DOHH2 (cell line): ENCODE data around the gene HIF1AN.

Source experiments
- H3F3A ChIP-seq: fragments of 200-600 bp; sonication (generic), shearing (Covaris generic); 2 replicates; pipeline ENCODE4 v1.6.0; 2016; ENCODE audit warnings: antibody characterized with exemption, mild to moderate bottlenecking; ENCODE audit not compliant: control insufficient read depth, insufficient read depth
- H3K27ac ChIP-seq: fragments of 200-600 bp; sonication (generic); 2 replicates; pipeline ENCODE4 v1.5.1; 2014; ENCODE audit warnings: low read depth, mild to moderate bottlenecking, low read length, moderate library complexity
- H3K27me3 ChIP-seq: fragments of 200-600 bp; sonication (generic); 2 replicates; pipeline ENCODE4 v1.6.1; 2014; ENCODE audit warnings: mild to moderate bottlenecking, low read length, mixed read lengths; ENCODE audit not compliant: control insufficient read depth
- H3K36me3 ChIP-seq: fragments of 200-600 bp; sonication (generic); 2 replicates; pipeline ENCODE4 v1.6.1; 2014; ENCODE audit warnings: mild to moderate bottlenecking, low read length, moderate library complexity, mixed read lengths; ENCODE audit not compliant: control insufficient read depth
- H3K4me1 ChIP-seq: fragments of 200-600 bp; sonication (generic); 2 replicates; pipeline ENCODE4 v1.6.1; 2014; ENCODE audit warnings: mild to moderate bottlenecking, low read length, mixed read lengths; ENCODE audit not compliant: control insufficient read depth
- H3K4me2 ChIP-seq: fragments of 200-600 bp; sonication (generic); 2 replicates; pipeline ENCODE4 v1.6.0; 2014; ENCODE audit warnings: mild to moderate bottlenecking, low read length, moderate library complexity
- H3K4me3 ChIP-seq: fragments of 200-600 bp; sonication (generic); 2 replicates; pipeline ENCODE4 v1.5.1; 2014; ENCODE audit warnings: mild to moderate bottlenecking, low read length, mixed read lengths
- H3K79me2 ChIP-seq: fragments of 200-600 bp; sonication (generic); 2 replicates; pipeline ENCODE4 v1.6.1; 2014; ENCODE audit warnings: mild to moderate bottlenecking, low read length, mixed read lengths; ENCODE audit not compliant: control insufficient read depth
- H3K9me2 ChIP-seq: fragments of 200-600 bp; sonication (generic); replicated peaks from 2 replicates; pipeline ENCODE4 v1.6.1; 2014; ENCODE audit warnings: mild to moderate bottlenecking, low read length, mixed read lengths; ENCODE audit not compliant: control insufficient read depth
- H3K9me3 ChIP-seq: fragments of 200-600 bp; sonication (generic); 2 replicates; pipeline ENCODE4 v1.6.1; 2014; ENCODE audit warnings: antibody characterized with exemption, low read length, mixed read lengths; ENCODE audit not compliant: control insufficient read depth, insufficient read depth
- H4K20me1 ChIP-seq: fragments of 200-600 bp; sonication (generic); 2 replicates; pipeline ENCODE4 v1.6.0; 2014; ENCODE audit warnings: low read depth, mild to moderate bottlenecking, antibody characterized with exemption, low read length, moderate library complexity; ENCODE audit not compliant: control insufficient read depth, insufficient read depth
- EZH2phosphoT487 ChIP-seq: fragments of 200-600 bp; sonication (generic); IDR thresholded peaks from 2 replicates; pipeline ENCODE4 v1.6.1; 2017; ENCODE audit warnings: borderline replicate concordance, mild to moderate bottlenecking, antibody characterized with exemption, low read length, moderate library complexity, mixed read lengths
- TF ChIP-seq, protein P1 (sequence below): fragments of 200-600 bp; sonication (generic); IDR thresholded peaks from one replicate; pipeline ENCODE4 v1.5.1; 2014; ENCODE audit warnings: antibody characterized with exemption, mild to moderate bottlenecking, low read depth, low read length; ENCODE audit not compliant: poor library complexity, severe bottlenecking

Gene HIF1AN

DNA sequence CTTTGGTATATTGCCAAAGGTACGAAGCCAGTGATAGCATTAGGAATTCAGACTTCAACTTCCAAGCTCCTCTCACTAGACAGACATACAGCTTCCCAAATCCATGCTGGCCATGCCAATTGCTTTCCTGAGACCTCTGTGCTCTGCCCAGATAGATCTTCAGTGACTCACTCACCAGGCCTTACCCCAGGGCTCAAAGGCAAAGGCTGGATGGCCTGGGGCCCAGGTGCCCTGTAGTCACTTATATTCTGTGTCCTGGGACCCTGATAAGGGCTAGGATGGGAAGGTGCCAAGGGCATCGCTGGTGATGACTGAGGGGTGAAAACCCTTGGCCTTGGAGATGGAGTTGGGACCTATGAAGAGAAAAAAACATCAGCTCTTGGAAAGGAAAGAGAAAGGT, 45.2 kb upstream of the HIF1AN start:
- Histone ChIP-seq H3K9me3 (no peaks in the 10 kb centered on the region), H4K20me1 (no peaks in the 10 kb centered on the region), H3K79me2 (no peaks in the 10 kb centered on the region), H3K4me3 (no peak overlapping the region), H3F3A (no peaks in the 10 kb centered on the region), H3K4me1 (no peaks in the 10 kb centered on the region), H3K27me3 (no peaks in the 10 kb centered on the region), H3K36me3 (peaks cover 24% of the 10 kb centered on the region), H3K4me2 (no peak overlapping the region), H3K9me2 (no peaks in the 10 kb centered on the region), H3K27ac (no peak overlapping the region)
- no peak for TF ChIP-seq EZH2phosphoT487
- TF ChIP-seq, protein P1, sequence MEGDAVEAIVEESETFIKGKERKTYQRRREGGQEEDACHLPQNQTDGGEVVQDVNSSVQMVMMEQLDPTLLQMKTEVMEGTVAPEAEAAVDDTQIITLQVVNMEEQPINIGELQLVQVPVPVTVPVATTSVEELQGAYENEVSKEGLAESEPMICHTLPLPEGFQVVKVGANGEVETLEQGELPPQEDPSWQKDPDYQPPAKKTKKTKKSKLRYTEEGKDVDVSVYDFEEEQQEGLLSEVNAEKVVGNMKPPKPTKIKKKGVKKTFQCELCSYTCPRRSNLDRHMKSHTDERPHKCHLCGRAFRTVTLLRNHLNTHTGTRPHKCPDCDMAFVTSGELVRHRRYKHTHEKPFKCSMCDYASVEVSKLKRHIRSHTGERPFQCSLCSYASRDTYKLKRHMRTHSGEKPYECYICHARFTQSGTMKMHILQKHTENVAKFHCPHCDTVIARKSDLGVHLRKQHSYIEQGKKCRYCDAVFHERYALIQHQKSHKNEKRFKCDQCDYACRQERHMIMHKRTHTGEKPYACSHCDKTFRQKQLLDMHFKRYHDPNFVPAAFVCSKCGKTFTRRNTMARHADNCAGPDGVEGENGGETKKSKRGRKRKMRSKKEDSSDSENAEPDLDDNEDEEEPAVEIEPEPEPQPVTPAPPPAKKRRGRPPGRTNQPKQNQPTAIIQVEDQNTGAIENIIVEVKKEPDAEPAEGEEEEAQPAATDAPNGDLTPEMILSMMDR, result no peak

DNA sequence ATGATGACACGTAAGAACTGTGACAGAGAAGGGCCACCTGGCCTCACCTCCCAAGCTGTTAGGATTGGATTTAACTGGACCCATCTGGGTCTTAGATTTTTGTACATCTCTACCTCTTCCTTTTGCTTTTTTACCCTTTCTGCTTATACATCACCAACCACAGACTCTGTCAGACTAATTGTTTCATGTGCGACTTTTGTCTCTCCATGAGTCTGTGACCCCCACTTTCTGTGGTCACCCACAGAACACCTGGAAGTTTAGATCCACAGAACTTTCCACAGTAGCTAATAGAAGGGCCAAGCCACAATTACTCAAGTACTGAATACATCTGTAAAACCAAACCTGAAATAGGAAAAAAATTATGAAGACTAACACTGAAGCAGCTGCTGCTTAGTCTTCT, 39.2 kb upstream of the HIF1AN start:
- H3K4me3 ChIP-seq, result no peak overlapping the region
- H3K9me3 ChIP-seq, result no peaks in the 10 kb centered on the region
- H3K36me3 ChIP-seq, result peaks cover 35% of the 10 kb centered on the region
- TF ChIP-seq EZH2phosphoT487, result no peak
- TF ChIP-seq, protein P1, result no peak
- no peak overlapping the region for H3K27ac ChIP-seq
- no peaks in the 10 kb centered on the region for H3K27me3 ChIP-seq
- H3K4me2 ChIP-seq, result no peak overlapping the region
- no peaks in the 10 kb centered on the region for H4K20me1 ChIP-seq
- H3F3A ChIP-seq, result no peaks in the 10 kb centered on the region
- H3K9me2 ChIP-seq, result no peaks in the 10 kb centered on the region
- no peaks in the 10 kb centered on the region for H3K4me1 ChIP-seq
- no peaks in the 10 kb centered on the region for H3K79me2 ChIP-seq

DNA sequence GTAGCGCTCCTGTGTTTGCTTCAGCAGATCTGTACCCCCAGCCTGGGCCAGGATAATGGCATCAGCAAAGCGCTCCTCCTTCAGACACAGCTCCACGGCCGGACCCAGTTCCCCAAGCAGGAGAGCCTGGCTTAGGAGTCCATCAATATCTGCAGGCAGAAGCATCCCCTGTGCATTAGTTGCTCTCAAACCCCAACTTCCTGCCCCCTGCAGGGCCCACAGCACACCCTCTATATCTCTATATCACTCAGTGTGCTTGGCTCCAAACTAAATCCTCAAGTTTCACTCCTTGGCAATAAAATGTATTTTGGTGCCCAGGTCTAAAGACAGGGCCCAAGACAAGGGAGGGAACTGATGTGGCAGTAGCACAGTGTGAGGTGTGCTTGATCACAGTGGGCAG, 37.7 kb upstream of the HIF1AN start:
- Histone ChIP-seq H3K9me3 (no peaks in the 10 kb centered on the region), H3K79me2 (no peaks in the 10 kb centered on the region), H3K4me1 (no peaks in the 10 kb centered on the region), H3K4me2 (no peak overlapping the region), H4K20me1 (no peaks in the 10 kb centered on the region), H3K9me2 (no peaks in the 10 kb centered on the region), H3K36me3 (peaks cover 40% of the 10 kb centered on the region), H3K27ac (no peak overlapping the region), H3K27me3 (no peaks in the 10 kb centered on the region), H3K4me3 (no peak overlapping the region), H3F3A (no peaks in the 10 kb centered on the region)
- TF ChIP-seq, protein P1, result no peak
- TF ChIP-seq EZH2phosphoT487, result no peak

DNA sequence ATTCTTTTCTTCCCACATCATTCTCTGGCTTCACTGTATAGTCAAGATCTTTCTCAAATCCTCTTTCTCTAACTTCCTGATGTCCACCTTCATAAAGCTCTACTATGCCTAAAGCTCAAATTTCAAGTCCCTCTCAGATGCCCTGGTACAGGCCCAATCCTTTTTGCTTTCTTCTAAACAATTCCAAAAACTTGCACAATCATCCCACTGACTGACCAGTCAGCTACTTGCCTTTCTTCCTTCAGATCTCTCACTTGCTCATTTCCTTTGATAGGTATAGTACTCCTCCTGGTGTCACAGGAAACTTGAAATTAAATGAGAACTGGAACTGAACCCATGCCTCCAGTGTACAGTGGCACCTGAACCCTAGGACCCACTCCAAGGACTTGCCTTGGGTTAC, 34.3 kb upstream of the HIF1AN start:
- TF ChIP-seq EZH2phosphoT487, result no peak
- TF ChIP-seq, protein P1, result no peak
- Histone ChIP-seq H3K36me3 (peaks cover 33% of the 10 kb centered on the region), H3F3A (no peaks in the 10 kb centered on the region), H3K9me2 (no peaks in the 10 kb centered on the region), H3K4me1 (no peaks in the 10 kb centered on the region), H3K4me2 (no peak overlapping the region), H3K4me3 (no peak overlapping the region), H3K27ac (no peak overlapping the region), H3K27me3 (no peaks in the 10 kb centered on the region), H3K79me2 (no peaks in the 10 kb centered on the region), H3K9me3 (no peaks in the 10 kb centered on the region), H4K20me1 (no peaks in the 10 kb centered on the region)
